ENCODE data around the gene CRACR2B.

The CRACR2B gene

DNA sequence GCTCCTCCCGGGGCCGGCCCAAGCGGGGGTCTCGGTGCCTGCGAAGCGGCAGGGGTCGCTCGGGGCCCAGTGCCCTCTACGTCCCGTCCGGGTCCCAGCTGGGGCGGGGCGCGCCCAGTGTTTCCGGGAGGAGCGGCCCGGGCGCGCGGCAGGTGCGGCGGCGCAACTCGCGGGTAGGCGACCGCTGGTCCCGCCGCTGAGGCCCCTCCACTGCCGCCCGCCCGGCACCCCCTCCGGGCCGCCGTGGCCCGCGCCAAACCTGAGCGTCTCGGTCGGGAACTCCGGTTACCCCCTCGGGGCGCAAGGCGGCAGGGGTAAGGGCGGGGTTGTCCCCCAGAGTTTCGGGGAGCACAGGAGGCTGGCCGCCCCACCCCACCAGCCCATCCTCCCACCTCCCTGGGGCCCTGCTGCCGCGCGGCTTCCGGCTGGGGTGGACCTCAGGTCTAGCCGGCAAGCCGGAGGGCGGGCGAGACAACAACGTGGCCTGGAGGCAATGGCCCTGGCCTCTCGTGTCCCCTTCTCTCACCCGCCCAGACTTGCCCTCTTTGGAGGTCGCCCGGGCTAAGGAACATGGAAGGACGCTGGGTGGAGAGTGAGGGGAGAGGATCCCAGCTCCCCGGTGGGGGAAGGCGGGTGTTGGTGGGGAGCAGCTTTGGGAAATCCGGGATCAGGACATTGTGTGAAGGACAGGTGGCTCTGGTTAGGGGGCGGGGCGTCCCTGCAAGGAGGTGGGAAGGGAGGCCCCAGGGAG is 398 bp upstream of the CRACR2B start:
- in situ Hi-C loops (cut with MboI; ENCODE audit: low pct_unique_long_range_greater_than_20kb, low sequenced_read_pairs, unreplicated experiment): no loop called here
- TF ChIP-seq, protein P1, sequence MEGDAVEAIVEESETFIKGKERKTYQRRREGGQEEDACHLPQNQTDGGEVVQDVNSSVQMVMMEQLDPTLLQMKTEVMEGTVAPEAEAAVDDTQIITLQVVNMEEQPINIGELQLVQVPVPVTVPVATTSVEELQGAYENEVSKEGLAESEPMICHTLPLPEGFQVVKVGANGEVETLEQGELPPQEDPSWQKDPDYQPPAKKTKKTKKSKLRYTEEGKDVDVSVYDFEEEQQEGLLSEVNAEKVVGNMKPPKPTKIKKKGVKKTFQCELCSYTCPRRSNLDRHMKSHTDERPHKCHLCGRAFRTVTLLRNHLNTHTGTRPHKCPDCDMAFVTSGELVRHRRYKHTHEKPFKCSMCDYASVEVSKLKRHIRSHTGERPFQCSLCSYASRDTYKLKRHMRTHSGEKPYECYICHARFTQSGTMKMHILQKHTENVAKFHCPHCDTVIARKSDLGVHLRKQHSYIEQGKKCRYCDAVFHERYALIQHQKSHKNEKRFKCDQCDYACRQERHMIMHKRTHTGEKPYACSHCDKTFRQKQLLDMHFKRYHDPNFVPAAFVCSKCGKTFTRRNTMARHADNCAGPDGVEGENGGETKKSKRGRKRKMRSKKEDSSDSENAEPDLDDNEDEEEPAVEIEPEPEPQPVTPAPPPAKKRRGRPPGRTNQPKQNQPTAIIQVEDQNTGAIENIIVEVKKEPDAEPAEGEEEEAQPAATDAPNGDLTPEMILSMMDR (IDR thresholded peaks at IDR 0.05; ENCODE audit: extremely low read depth, insufficient read depth, missing control alignments): peak; percentile 19
- peak; percentile 81 for DNase-seq (ENCODE audit: low spot score)

DNA sequence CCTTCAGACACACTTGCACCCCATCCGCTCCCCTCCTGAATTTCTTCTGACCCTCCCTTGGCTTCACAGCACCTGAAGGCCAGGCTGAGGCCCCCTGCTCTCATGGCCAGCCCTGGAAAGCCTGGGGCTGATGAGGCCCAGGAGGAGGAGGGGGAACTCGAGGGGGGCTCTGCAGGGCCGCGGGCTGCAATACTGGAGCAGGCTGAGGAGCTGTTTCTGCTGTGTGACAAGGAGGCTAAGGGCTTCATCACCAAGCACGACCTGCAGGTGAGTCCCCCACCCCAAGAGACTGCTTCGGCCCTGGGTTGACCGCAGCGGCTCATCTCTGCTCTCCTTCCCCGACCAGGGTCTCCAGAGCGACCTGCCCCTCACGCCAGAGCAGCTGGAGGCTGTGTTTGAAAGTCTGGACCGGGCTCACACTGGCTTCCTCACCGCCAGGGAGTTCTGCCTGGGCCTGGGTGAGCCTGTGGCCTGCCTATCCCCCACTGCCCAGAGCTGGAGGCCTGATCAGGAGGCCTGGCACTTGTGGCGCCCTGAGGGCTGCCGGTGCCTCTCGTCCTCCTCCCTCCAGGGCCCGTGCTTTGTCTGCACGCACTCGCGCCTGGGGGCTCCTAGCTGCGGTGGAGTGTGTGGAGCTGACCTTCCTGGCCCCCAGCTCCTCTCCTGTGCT is 922 bp downstream of the CRACR2B start:
- no peak for DNase-seq (ENCODE audit: low spot score)
- in situ Hi-C loops (cut with MboI; ENCODE audit: low pct_unique_long_range_greater_than_20kb, low sequenced_read_pairs, unreplicated experiment): no loop called here
- TF ChIP-seq, protein P1 (IDR thresholded peaks at IDR 0.05; ENCODE audit: extremely low read depth, insufficient read depth, missing control alignments): no peak

DNA sequence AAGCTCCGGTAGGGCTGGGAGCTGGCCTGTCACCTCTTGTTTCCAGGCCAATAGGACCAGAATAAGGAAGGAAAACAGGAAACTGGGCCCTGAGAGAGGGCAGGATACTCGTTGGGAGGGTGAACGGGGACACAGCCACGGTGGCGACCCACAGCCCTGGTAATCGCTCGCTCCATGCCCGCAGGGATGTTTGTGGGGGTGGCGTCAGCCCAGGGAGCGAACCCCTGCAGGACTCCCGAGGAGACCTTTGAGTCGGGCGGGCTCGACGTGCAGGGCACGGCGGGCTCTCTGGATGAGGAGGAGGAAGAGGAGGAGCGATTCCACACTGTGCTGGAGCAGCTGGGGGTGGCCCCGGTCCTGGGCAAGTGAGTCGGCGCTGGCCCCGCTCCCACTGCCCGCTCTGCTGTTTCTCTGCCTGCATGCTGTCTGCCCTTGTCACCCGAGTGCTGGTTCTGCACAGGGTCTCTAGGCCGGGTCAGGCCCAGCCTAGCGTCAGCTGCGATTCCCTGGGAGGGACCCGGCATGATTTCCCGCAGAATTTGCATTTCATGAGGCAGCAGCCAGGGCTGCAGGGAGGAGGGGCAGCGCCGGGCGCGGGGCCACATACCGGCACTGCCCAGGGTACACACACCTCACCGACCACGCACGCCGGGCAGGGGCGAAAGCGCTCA is 1.6 kb downstream of the CRACR2B start:
- TF ChIP-seq, protein P1 (IDR thresholded peaks at IDR 0.05; ENCODE audit: extremely low read depth, insufficient read depth, missing control alignments): no peak
- in situ Hi-C loops (cut with MboI; ENCODE audit: low pct_unique_long_range_greater_than_20kb, low sequenced_read_pairs, unreplicated experiment): no loop called here
- DNase-seq (ENCODE audit: low spot score): no peak

DNA sequence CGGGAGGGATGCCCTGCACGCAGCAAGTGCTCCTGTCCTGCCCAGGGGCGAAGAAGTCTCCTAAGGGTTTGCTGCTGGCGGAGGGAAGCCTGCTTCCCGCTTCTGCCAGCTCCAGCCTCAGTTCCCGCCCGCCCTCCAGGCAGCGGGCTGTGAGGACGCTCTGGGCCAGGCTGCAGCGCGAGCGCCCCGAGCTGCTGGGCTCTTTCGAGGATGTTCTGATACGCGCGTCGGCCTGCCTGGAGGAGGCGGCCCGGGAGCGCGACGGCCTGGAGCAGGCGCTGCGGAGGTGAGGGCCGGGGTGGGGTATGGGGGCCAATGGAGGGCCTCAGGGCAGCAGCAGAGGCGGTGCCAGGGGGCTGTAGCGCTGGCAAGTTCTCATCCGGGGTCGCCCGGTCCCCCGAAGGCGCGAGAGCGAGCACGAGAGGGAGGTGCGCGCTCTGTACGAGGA is 2.2 kb downstream of the CRACR2B start:
- no peak for DNase-seq (ENCODE audit: low spot score)
- TF ChIP-seq, protein P1 (IDR thresholded peaks at IDR 0.05; ENCODE audit: extremely low read depth, insufficient read depth, missing control alignments): no peak
- in situ Hi-C loops (cut with MboI; ENCODE audit: low pct_unique_long_range_greater_than_20kb, low sequenced_read_pairs, unreplicated experiment): no loop called here

DNA sequence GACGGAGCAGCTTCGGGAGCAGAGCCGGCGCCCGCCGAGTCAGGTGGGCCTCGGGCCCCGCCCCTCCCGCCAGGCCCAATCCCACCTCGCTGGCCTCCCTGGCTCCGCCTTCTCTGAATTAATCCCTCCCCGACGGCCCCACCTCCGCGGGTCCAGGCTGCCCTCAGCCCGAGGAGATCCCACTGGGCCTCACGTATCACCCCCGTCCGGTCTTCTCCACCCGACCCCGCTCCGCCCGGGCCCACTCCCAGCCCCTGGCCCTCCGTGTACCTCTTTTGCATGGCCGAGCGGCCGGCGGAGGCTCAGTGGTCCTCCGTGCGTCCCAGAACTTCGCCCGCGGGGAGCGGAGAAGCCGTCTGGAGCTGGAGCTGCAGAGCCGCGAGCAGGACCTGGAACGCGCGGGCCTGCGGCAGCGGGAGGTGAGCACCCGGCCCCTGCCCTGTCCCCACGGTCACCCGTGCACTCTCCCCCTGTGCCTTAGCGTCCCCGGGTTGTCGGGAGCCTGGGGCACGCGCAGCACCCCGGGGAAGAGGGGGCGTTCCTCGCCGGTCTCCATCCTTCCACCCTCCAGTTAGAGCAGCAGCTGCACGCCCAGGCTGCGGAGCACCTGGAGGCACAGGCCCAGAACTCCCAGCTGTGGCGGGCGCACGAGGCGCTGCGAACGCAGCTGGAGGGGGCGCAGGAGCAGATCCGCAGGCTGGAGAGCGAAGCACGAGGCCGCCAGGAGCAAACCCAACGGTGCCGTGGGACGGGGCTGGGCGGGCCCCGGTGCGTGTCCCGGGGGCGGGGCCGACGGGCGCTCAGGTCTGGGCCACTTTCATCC is 2.8 kb downstream of the CRACR2B start:
- in situ Hi-C loops (cut with MboI; ENCODE audit: low pct_unique_long_range_greater_than_20kb, low sequenced_read_pairs, unreplicated experiment): no loop called here
- TF ChIP-seq, protein P1 (IDR thresholded peaks at IDR 0.05; ENCODE audit: extremely low read depth, insufficient read depth, missing control alignments): no peak
- DNase-seq (ENCODE audit: low spot score): peak; percentile 89
